Chondrocyte (in vitro differentiated cells): Measurements from ENCODE around the gene APBA3. TPM values are rescaled to one million over a fixed set of nuclear protein-coding genes. Genes with fewer than 3 reads are reported as not detected.
A peak's percentile ranks its signal among the peaks of the same experiment; 100 is the strongest.

ENCODE experiments used
- DNase-seq: peaks from one replicate; pipeline ENCODE4 v3.0.0; 2021; ENCODE audit warnings: mixed read lengths, low spot score
- H3K27ac Mint-ChIP-seq: one replicate; pipeline ENCODE4 v1.8.0; 2021; ENCODE audit warnings: mild to moderate bottlenecking, moderate library complexity, mixed read lengths; ENCODE audit not compliant: unreplicated experiment
- H3K27me3 Mint-ChIP-seq: 2 replicates; pipeline ENCODE4 v1.8.0; 2021; ENCODE audit warnings: low read depth, mixed read lengths
- H3K36me3 Mint-ChIP-seq: 2 replicates; pipeline ENCODE4 v1.8.0; 2021; ENCODE audit warnings: low read depth, mixed read lengths
- H3K4me1 Mint-ChIP-seq: 2 replicates; pipeline ENCODE4 v1.8.0; 2021; ENCODE audit warnings: low read depth, mild to moderate bottlenecking, mixed read lengths
- H3K4me3 Mint-ChIP-seq: one replicate; pipeline ENCODE4 v1.8.0; 2021; ENCODE audit warnings: mild to moderate bottlenecking, moderate library complexity, mixed read lengths; ENCODE audit not compliant: unreplicated experiment
- H3K9me3 Mint-ChIP-seq: 2 replicates; pipeline ENCODE4 v1.8.0; 2021; ENCODE audit warnings: low read depth, mixed read lengths
- total RNA-seq: library from RNA; stranded (reverse); gene quantifications from 3 replicates; pipeline ENCODE4 v1.2.1, GENCODE V29; 2021
- TF ChIP-seq, protein P1 (sequence below): fragments of 200-600 bp; sonication (generic); IDR thresholded peaks from 2 replicates; pipeline ENCODE4 v1.5.0; 2021; ENCODE audit warnings: antibody characterized with exemption, mild to moderate bottlenecking, moderate library complexity

Gene APBA3
- total RNA-seq, 1 donor from 2014 or later: 18.2 TPM

DNA sequence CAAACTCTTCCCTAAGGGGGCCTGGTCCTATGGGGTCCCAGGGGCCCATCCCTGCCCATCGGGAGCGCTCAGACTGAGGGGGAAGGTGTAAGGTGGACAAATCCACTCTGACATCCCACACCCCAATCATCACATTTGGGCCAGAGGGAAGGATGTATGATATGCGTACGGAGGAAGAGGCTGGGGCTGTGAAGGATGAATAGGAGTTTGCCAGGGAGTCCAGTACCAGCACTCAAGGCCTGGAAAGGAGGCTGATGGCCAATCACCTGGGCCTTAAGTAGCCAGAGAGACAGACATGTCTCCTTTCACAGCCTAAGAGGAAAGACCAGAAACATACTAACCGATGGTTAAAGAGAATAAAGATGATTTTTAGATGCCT lies 38.4 kb downstream of the APBA3 start:
- Mint-ChIP-seq H3K36me3 (no peaks in the 10 kb centered on the region), H3K4me3 (no peak overlapping the region), H3K27me3 (peaks cover 11% of the 10 kb centered on the region), H3K27ac (no peak overlapping the region), H3K9me3 (no peaks in the 10 kb centered on the region), H3K4me1 (peaks cover 11% of the 10 kb centered on the region)
- TF ChIP-seq, protein P1, sequence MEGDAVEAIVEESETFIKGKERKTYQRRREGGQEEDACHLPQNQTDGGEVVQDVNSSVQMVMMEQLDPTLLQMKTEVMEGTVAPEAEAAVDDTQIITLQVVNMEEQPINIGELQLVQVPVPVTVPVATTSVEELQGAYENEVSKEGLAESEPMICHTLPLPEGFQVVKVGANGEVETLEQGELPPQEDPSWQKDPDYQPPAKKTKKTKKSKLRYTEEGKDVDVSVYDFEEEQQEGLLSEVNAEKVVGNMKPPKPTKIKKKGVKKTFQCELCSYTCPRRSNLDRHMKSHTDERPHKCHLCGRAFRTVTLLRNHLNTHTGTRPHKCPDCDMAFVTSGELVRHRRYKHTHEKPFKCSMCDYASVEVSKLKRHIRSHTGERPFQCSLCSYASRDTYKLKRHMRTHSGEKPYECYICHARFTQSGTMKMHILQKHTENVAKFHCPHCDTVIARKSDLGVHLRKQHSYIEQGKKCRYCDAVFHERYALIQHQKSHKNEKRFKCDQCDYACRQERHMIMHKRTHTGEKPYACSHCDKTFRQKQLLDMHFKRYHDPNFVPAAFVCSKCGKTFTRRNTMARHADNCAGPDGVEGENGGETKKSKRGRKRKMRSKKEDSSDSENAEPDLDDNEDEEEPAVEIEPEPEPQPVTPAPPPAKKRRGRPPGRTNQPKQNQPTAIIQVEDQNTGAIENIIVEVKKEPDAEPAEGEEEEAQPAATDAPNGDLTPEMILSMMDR: no peak
- DNase-seq: no peak

DNA sequence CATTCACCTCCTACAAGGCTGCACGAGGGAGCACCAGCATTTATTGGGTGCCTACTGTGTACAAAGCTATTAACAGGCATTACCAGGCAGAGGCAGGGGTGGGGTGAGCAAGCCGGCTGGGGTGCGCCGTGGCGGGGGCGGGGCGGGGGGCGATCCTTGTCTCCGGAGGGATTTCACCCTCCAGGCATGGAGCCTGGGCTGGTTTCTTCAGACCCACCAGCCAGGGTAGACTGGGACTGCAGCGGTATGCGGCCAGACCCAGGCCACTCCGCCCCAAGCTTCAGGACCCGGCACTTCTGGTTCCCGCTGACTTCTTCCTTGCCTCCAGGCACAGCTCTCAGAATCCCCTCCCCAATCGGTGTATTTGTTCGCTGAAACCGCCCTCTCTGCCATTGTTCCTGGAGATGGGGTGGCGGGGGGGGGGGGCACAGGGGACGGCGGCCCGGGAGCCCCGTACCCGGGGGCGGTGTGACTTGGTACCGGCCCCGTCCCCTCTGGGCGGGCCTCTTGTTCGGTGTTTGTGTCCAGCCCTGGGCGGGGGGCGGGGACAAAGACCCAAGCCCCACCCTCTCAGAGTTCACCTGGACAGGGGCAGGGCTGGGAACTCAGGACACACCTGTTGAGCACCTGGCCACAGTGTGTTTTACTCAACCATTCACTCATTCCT lies 38.9 kb downstream of the APBA3 start:
- Mint-ChIP-seq H3K27ac (no peak overlapping the region), H3K9me3 (no peaks in the 10 kb centered on the region), H3K4me1 (peaks cover 11% of the 10 kb centered on the region), H3K4me3 (no peak overlapping the region), H3K27me3 (peaks cover 11% of the 10 kb centered on the region), H3K36me3 (no peaks in the 10 kb centered on the region)
- TF ChIP-seq, protein P1: no peak
- no peak for DNase-seq

DNA sequence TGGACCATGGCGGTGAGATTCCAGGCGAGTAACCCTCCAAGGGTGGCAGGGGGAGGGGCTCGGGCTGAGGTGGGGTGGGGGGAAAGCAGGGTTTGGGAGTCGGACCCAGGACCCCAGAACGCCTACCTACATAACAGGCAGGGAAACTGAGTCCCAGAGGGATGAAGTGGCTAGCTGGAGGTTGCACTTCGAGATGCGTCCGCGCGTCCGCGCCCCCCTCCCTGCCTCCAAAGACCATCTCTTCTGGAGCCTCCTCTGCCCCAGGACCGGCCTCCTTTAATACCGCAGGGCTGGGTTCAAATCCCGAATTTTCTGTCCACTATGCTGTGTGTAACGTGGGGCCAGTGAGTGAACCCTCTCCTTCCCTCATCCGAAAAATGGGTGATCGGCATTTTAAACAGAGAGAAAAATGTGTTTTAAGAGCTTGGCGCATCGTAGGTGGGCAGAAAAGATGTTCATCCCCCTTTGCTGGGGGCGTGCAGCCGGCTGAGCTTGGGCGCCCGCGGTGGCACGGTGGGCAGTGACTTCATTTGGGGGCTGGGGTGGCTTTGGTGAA lies 39.5 kb downstream of the APBA3 start:
- Mint-ChIP-seq H3K9me3 (no peaks in the 10 kb centered on the region), H3K4me1 (peaks cover 11% of the 10 kb centered on the region), H3K4me3 (no peak overlapping the region), H3K27ac (no peak overlapping the region), H3K36me3 (no peaks in the 10 kb centered on the region), H3K27me3 (peaks cover 11% of the 10 kb centered on the region)
- no peak for DNase-seq
- TF ChIP-seq, protein P1: no peak

DNA sequence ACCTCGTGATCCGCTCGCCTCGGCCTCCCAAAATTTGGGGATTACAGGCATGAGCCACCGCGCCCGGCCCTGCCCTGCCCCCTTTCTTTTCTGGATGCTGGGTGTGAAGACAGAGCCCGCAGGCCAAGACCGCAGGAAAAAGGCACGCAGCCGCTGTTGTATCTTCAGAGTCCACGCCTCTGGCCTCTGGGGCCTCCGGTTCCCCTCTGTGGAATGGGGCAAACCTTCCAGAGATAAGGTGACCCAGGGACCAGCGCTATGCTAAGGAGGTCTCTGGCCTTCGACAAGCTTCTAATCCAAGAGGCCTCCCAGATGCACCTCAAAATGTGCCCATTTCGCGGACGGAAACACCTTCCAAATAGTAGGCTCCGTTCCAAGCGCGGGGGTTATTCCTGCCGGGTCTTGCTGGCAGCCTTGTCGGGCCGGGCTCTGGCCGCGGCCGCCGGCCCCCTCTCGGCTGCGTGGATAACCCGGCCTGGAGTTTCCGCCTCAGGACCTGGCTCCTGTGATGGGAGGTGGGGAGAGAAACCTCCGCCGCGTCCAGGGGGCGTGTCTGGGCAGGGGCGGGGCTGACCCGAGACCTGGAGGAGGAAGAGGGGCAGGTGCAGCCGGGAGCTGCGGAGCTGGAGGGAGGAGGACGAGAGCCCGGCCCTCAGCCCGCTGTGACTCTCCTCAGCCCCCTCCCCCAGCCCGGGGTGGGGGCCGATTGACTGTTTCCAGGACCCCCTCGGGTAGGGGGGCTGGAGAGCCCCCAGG lies 40.2 kb downstream of the APBA3 start:
- Mint-ChIP-seq H3K36me3 (no peaks in the 10 kb centered on the region), H3K27me3 (peaks cover 11% of the 10 kb centered on the region), H3K27ac (no peak overlapping the region), H3K4me3 (peak overlapping the region; percentile 51), H3K9me3 (no peaks in the 10 kb centered on the region), H3K4me1 (peaks cover 11% of the 10 kb centered on the region)
- TF ChIP-seq, protein P1: no peak
- DNase-seq: no peak

DNA sequence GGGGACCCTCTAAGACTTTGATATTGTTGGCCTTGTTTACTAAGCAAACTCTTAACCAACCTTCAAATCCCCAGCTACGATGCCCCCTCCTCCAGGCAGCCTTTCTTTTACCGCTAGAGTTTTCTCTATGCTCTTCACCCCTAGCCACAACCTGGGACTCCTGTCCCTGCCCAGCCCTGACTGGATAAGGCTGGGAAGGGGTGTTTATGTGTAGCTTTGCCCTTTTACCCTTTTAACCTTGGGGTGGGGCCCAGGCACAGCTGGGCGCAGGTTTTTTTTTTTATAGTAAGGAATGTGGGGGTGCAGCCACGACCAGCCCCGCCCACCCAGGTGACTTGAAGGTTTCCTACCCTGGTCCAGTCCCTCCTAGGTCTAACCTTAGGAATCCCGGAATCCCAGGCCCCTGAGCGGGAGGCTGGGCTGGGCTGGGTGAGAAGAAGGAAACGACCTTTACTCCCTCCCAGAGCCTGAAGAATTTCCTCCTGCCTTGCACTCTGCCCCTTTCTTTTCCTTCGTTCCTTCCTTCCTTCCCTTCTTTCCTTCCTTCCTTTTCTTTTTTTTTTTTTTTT lies 41.1 kb downstream of the APBA3 start:
- Mint-ChIP-seq H3K27me3 (peaks cover 11% of the 10 kb centered on the region), H3K27ac (no peak overlapping the region), H3K4me1 (peaks cover 11% of the 10 kb centered on the region), H3K9me3 (no peaks in the 10 kb centered on the region), H3K4me3 (no peak overlapping the region), H3K36me3 (no peaks in the 10 kb centered on the region)
- TF ChIP-seq, protein P1: no peak
- DNase-seq: no peak
